ENCODE measurements around the gene ADCK1.

DNA sequence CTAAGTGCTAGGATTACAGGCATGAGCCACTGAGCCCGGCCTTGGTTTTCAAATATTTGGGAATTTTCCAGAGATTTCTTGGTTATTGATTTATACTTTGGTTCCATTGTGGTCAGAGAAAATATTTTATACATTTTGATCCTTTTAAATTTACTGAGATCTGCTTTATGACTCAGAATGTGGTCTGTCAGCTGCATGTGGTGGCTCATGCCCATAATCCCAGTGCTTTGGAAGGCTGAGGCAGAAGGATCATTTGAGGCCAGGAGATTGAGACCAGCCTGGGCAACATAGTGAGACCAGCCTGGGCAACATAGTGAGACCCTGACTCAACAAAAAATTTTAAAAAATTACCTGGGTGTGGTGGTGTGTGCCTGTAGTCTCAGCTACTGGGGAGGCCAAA is 49.8 kb downstream of the ADCK1 start:
- TF ChIP-seq CTCF (conservative IDR thresholded peaks at IDR 0.05) = no peak
- no peak for TF ChIP-seq EZH2 (IDR thresholded peaks at IDR 0.05; ENCODE audit: low read depth)

Measured in PC-9 (cell line).